ENCODE data around the gene DUOXA2.

- TF ChIP-seq, protein P1, sequence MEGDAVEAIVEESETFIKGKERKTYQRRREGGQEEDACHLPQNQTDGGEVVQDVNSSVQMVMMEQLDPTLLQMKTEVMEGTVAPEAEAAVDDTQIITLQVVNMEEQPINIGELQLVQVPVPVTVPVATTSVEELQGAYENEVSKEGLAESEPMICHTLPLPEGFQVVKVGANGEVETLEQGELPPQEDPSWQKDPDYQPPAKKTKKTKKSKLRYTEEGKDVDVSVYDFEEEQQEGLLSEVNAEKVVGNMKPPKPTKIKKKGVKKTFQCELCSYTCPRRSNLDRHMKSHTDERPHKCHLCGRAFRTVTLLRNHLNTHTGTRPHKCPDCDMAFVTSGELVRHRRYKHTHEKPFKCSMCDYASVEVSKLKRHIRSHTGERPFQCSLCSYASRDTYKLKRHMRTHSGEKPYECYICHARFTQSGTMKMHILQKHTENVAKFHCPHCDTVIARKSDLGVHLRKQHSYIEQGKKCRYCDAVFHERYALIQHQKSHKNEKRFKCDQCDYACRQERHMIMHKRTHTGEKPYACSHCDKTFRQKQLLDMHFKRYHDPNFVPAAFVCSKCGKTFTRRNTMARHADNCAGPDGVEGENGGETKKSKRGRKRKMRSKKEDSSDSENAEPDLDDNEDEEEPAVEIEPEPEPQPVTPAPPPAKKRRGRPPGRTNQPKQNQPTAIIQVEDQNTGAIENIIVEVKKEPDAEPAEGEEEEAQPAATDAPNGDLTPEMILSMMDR (optimal IDR thresholded peaks at IDR 0.05 in 1 of 3, IDR thresholded peaks at IDR 0.05 in 1 of 3, conservative IDR thresholded peaks at IDR 0.05 in 1 of 3; ENCODE audit: extremely low read depth in 1 of 3, insufficient read depth in 2 of 3, low read length in 3 of 3) = no peak
- no peak for TF ChIP-seq EZH2 (IDR thresholded peaks at IDR 0.05; ENCODE audit: low read length)
Measured at GRCh38 chr15:45089712-45090373, 24.3 kb upstream of the DUOXA2 start.

Measured in keratinocyte (primary cell).